ENCODE measurements around the gene REEP1. TPM values are rescaled to one million over a fixed set of nuclear protein-coding genes. Genes with fewer than 3 reads are reported as not detected.
"Not testable (repeated sequence)": the region's sequence is repeated elsewhere in the genome, so short reads cannot be mapped to it uniquely, and the experiment has no call there.

REEP1 gene
- total and polyA plus RNA-seq, 2 experiments from 2014 or later, result 21.5 to 26.5 TPM

DNA sequence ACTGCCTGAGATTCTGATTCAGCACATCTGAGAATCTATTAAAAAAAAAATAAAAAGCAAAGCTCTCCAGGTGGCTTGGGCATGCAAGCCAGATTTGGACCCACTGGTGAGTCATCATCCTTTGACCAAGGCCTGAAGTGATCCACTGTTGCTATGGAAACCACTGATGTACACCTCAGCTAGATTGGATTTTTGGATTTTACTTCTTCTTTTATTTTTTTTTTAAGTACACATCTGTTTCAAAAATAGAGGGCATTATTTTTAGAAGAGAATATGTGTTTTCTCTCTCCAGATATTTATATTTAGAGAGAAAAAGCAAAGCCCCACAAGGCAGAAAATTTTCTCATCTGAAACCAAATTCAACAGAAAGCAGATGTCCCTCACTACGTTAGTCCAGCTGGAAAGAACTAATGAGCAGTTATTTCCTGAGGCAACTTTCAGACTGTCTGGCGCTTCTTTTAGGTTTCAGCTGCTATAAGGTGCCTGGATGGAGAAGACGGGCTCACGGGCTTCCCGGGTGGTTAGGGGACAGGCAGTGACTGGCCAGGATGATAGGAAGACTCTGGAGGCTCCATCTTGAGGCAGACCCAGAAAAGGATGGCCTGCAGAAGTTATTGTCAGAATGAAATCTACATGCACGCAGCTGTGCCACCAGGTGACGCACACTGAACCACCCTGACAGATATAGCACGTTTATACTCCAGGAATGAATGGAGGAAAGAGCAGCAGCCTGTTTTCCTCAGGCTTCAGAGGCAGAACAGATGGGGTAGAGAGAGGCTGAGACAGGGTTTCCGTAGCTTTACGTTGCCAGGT is 87.6 kb downstream of the REEP1 start:
- 69% methylated on average over 10 of the region's 10 CpGs for WGBS (ENCODE audit: low lambda C conversion rate, missing lambda C conversion rate)
- no peaks in the 10 kb centered on the region for H4K20me1 ChIP-seq (ENCODE audit: insufficient read depth, poor library complexity, severe bottlenecking)
- no peaks in the 10 kb centered on the region for H3K9me2 ChIP-seq (replicated peaks; ENCODE audit: insufficient read depth)
- TF ChIP-seq EZH2 (IDR thresholded peaks at IDR 0.05; ENCODE audit: borderline replicate concordance), result no peak
- TF ChIP-seq, protein P1, sequence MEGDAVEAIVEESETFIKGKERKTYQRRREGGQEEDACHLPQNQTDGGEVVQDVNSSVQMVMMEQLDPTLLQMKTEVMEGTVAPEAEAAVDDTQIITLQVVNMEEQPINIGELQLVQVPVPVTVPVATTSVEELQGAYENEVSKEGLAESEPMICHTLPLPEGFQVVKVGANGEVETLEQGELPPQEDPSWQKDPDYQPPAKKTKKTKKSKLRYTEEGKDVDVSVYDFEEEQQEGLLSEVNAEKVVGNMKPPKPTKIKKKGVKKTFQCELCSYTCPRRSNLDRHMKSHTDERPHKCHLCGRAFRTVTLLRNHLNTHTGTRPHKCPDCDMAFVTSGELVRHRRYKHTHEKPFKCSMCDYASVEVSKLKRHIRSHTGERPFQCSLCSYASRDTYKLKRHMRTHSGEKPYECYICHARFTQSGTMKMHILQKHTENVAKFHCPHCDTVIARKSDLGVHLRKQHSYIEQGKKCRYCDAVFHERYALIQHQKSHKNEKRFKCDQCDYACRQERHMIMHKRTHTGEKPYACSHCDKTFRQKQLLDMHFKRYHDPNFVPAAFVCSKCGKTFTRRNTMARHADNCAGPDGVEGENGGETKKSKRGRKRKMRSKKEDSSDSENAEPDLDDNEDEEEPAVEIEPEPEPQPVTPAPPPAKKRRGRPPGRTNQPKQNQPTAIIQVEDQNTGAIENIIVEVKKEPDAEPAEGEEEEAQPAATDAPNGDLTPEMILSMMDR (IDR thresholded peaks at IDR 0.05; ENCODE audit: poor library complexity), result no peak
- H3K36me3 ChIP-seq (replicated peaks; ENCODE audit: insufficient read depth, low read depth), result no peaks in the 10 kb centered on the region
- H3K27ac ChIP-seq, result no peak overlapping the region
- H3K4me3 ChIP-seq, result no peak overlapping the region
- H3K79me2 ChIP-seq, result no peaks in the 10 kb centered on the region
- no peaks in the 10 kb centered on the region for H3K27me3 ChIP-seq
- no peak overlapping the region for H2AFZ ChIP-seq
- peaks cover 3% of the 10 kb centered on the region for H3K4me1 ChIP-seq (ENCODE audit: insufficient read depth)
- H3K4me2 ChIP-seq, result no peak overlapping the region
- H3K9me3 ChIP-seq (ENCODE audit: low read depth), result no peaks in the 10 kb centered on the region
- peak; percentile 56 for DNase-seq (ENCODE audit: low spot score)

DNA sequence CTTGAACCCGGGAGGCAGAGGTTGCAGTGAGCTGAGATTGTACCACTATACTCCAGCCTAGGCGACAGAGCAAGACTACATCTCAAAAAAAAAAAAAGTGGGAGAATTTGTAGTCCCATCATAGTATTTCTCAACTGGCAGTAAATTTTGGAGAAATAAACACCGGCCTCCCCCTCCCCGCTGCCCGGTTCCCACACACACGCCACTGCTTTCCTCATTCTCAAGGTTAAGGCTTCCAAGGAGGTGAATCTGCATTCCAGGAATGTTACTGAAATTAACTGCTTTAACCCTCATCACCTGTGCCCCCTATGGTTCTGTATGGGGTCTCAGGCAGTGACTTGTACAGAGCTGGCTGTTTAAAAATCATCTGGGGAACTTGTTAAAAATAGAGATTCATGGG is 88.2 kb downstream of the REEP1 start:
- Histone ChIP-seq H3K9me3 (ENCODE audit: low read depth) (no peaks in the 10 kb centered on the region), H3K36me3 (replicated peaks; ENCODE audit: insufficient read depth, low read depth) (no peaks in the 10 kb centered on the region), H3K4me3 (no peak overlapping the region), H4K20me1 (ENCODE audit: insufficient read depth, poor library complexity, severe bottlenecking) (no peaks in the 10 kb centered on the region), H3K27ac (no peak overlapping the region), H3K79me2 (no peaks in the 10 kb centered on the region), H3K27me3 (no peaks in the 10 kb centered on the region), H3K9me2 (replicated peaks; ENCODE audit: insufficient read depth) (no peaks in the 10 kb centered on the region), H2AFZ (no peak overlapping the region), H3K4me2 (no peak overlapping the region), H3K4me1 (ENCODE audit: insufficient read depth) (peaks cover 7% of the 10 kb centered on the region)
- 84% methylated on average over 6 of the region's 6 CpGs for WGBS (ENCODE audit: low lambda C conversion rate, missing lambda C conversion rate)
- no peak for DNase-seq (ENCODE audit: low spot score)
- TF ChIP-seq EZH2phosphoT487 (IDR thresholded peaks at IDR 0.05; ENCODE audit: low read depth, severe bottlenecking, unreplicated experiment) (no peak), EZH2 (IDR thresholded peaks at IDR 0.05; ENCODE audit: borderline replicate concordance) (no peak)
- TF ChIP-seq, protein P1 (IDR thresholded peaks at IDR 0.05; ENCODE audit: poor library complexity), result no peak

DNA sequence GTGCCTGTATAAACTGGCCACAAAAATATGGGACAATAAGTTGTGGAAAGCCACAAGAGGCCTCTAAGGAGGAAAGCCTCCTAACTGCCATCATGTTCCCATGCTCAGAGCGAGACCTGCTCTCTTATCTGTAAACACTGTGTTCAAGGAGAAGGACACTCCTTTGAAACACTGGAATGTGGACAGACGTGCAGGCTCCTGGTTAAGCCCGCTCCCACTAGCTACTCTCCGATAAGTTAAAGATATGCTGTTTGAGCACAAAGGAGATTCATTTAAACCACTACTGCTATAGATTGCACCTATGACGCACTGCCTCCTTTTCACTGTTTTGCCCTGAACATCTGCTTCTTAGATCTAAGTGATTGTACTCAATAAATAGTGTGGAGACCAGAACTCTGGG is 92.2 kb downstream of the REEP1 start:
- not testable (repeated sequence) for H3K27me3 ChIP-seq; H3K9me3 ChIP-seq (ENCODE audit: low read depth); H4K20me1 ChIP-seq (ENCODE audit: insufficient read depth, poor library complexity, severe bottlenecking); H3K4me3 ChIP-seq; H3K36me3 ChIP-seq (replicated peaks; ENCODE audit: insufficient read depth, low read depth); H3K79me2 ChIP-seq; H2AFZ ChIP-seq; H3K4me1 ChIP-seq (ENCODE audit: insufficient read depth); H3K9me2 ChIP-seq (replicated peaks; ENCODE audit: insufficient read depth)
- H3K4me2 ChIP-seq, result peak overlapping the region; percentile 23
- 34% methylated on average over 5 of the region's 5 CpGs for WGBS (ENCODE audit: low lambda C conversion rate, missing lambda C conversion rate)
- H3K27ac ChIP-seq, result peak overlapping the region; percentile 96
- peak; percentile 54 for DNase-seq (ENCODE audit: low spot score)

DNA sequence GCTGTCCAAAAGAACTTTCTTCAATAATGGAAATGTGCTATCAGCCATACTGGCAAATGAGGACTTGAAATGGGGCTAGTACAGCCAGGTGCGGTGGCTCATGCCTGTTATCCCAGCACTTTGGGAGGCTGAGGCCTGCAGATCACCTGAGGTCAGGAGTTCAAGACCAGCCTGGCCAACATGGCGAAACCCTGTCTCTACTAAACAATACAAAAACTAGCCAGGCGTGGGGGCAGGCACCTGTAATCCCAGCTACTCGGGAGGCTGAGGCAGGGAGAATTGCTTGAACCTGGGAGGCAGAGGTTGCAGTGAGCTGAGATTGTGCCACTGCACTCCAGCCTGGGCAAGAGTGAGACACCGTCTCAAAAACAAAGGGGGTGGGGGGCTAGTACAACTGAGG is 92.6 kb downstream of the REEP1 start:
- Histone ChIP-seq H3K27ac (peak overlapping the region; percentile 96), H3K4me2 (peak overlapping the region; percentile 23)
- not testable (repeated sequence) for H3K9me2 ChIP-seq (replicated peaks; ENCODE audit: insufficient read depth); H3K27me3 ChIP-seq; H2AFZ ChIP-seq; H3K79me2 ChIP-seq; H3K36me3 ChIP-seq (replicated peaks; ENCODE audit: insufficient read depth, low read depth); H3K4me3 ChIP-seq; DNase-seq (ENCODE audit: low spot score); H3K4me1 ChIP-seq (ENCODE audit: insufficient read depth); H4K20me1 ChIP-seq (ENCODE audit: insufficient read depth, poor library complexity, severe bottlenecking); H3K9me3 ChIP-seq (ENCODE audit: low read depth)
- 87% methylated on average over 5 of the region's 5 CpGs for WGBS (ENCODE audit: low lambda C conversion rate, missing lambda C conversion rate)

Measured in hepatocyte (in vitro differentiated cells).